ENCODE results near the gene KRTAP10-11. TPM values are rescaled to one million over a fixed set of nuclear protein-coding genes. Genes with fewer than 3 reads are reported as not detected.

Gene KRTAP10-11, protein sequence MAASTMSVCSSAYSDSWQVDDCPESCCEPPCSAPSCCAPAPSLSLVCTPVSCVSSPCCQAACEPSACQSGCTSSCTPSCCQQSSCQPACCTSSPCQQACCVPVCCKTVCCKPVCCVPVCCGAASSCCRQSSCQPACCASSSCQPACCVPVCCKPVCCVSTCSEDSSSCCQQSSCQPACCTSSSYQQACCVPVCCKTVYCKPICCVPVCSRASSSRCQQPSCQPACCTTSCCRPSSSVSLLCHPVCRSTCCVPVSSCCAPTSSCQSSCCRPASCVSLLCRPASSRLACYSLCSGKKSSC
- total RNA-seq (ENCODE audit: low replicate concordance) = not detected in 2 replicates

DNA sequence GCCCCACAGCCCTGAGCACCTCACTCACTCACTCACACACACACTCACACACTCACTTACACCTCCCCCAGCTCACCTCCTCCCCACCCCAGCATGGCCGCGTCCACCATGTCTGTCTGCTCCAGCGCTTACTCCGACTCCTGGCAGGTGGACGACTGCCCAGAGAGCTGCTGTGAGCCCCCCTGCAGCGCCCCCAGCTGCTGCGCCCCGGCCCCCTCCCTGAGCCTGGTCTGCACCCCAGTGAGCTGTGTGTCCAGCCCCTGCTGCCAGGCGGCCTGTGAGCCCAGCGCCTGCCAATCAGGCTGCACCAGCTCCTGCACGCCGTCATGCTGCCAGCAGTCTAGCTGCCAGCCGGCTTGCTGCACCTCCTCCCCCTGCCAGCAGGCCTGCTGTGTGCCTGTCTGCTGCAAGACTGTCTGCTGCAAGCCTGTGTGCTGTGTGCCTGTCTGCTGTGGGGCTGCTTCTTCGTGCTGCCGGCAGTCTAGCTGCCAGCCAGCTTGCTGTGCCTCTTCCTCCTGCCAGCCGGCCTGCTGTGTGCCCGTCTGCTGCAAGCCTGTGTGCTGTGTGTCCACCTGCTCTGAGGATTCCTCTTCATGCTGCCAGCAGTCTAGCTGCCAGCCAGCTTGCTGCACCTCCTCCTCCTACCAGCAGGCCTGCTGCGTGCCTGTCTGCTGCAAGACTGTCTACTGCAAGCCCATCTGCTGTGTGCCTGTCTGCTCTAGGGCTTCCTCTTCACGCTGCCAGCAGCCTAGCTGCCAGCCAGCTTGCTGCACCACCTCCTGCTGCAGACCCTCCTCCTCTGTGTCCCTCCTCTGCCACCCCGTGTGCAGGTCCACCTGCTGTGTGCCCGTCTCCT lies at the start of gene KRTAP10-11:
KRTAP10-11 (plus strand) TSS at position 49 of the 856 bp plus-strand sequence; CDS start at position 94, 45 bp downstream.

GRCh38 chr21:44600118-44600978 lies 45.9 kb upstream of the KRTAP10-11 start, which contains the start of gene KRTAP10-7:
KRTAP10-7 (plus strand) TSS chr21:44600597; CDS start chr21:44600622, 25 bp downstream.

GRCh38 chr21:44612029-44612486 lies 34.2 kb upstream of the KRTAP10-11 start, which contains the start of gene KRTAP10-8:
KRTAP10-8 (plus strand) TSS chr21:44612079; CDS start chr21:44612101, 22 bp downstream.

GRCh38 chr21:44626673-44627143 lies 19.5 kb upstream of the KRTAP10-11 start, which contains the start of gene KRTAP10-9:
KRTAP10-9 (plus strand) TSS chr21:44627093; CDS start chr21:44627172, 79 bp downstream.

DNA sequence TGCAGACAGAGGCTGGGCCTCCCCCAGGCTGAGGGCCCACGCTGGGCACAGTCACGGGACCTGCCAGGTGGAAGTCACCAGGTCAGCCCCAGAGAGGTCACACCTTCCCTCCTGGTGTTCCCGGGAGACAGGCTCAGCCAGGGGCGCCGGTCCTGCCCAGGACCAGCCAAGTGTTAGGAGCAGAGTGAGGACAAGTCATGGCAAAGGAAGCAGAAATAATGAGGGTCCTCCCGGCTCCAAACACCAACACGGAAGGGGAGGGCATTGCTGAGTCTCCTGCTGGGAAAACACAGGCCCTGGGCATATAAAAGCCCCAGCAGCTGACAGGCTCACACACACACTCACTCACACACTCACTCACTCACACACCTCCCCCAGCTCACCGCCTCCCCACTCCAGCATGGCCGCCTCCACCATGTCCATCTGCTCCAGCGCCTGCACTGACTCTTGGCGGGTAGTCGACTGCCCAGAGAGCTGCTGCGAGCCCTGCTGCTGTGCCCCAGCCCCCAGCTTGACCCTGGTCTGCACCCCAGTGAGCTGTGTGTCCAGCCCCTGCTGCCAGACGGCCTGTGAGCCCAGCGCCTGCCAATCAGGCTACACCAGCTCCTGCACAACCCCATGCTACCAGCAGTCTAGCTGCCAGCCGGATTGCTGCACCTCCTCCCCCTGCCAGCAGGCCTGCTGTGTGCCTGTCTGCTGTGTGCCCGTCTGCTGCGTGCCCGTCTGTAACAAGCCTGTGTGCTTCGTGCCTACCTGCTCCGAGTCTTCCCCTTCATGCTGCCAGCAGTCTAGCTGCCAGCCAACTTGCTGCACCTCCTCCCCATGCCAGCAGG lies 9.0 kb upstream of the KRTAP10-11 start, which contains the start of gene KRTAP10-10:
KRTAP10-10 (plus strand) TSS at position 339 of the 833 bp plus-strand sequence; CDS start at position 401, 62 bp downstream.

DNA sequence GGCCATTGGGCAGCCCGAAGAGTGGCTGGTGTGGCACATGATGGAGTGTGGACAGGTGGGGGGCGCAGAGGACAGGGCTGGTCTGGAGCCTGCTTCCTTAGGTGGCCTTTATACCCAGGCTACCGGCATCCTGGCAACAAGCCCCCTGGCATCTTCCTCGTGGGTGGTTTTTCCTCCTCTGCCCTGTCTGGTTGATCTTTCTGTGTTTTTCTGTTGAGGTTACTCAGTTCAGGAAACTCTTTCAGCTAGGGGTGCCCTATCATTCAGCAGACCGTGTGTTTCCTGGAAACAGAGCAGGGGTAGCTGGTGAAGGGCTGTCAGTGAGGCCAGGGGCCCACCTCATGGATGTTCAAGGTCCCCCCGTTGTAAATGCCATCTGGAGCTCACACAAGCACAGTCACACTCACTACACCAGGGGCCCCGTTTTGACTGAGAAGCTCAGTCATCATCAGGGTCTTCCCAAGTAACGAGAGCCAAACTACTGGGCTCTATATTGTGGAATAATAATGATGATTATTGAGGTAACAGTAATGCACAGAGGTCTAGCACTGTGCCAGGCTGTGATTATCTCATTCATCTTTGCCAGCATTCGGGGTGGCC lies 8.5 kb downstream of the KRTAP10-11 start, which contains the start of gene KRTAP12-4:
KRTAP12-4 (minus strand) TSS at position 84 of the 600 bp plus-strand sequence; CDS start at position 39, 45 bp downstream.

DNA sequence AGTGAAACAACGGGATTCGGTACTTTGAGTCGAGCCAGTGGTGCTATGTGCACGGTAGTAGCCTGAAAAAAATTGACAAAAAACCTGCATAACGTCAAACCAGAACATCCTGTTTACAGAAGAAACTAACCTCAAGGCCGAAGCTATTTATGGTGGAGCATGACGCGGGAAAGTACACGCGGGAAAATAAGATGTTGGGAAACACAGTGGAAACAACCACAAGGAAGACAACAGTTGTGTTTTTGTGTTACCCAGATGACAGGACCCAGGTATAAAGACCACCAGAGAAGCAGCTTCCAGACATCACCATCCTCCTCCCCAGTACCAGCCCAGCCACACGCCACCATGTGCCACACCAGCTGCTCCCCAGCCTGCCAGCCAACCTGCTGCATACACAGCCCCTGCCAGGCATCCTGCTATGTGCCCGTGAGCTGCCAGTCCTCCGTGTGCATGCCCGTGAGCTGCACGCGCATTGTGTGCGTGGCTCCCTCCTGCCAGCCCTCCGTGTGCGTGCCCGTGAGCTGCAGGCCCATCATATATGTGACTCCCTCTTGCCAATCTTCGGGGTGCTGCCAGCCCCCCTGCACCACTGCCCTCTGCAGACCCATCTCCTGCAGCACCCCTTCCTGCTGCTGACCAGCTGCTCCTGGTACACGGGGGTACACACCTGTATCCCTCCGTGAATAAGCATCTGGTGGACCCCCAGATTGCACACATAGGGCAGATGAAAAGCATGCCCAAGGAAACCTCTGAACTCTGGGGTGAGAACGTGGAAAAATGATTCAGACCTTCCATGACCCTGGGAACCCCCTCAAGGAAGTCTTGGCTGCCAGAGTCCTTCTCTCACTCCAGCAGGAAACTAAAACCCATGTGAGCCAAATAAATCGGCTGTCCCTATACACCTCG lies 11.7 kb downstream of the KRTAP10-11 start, which contains the start of gene KRTAP12-3:
KRTAP12-3 (plus strand) TSS at position 298 of the 906 bp plus-strand sequence; CDS start at position 346, 48 bp downstream.

DNA sequence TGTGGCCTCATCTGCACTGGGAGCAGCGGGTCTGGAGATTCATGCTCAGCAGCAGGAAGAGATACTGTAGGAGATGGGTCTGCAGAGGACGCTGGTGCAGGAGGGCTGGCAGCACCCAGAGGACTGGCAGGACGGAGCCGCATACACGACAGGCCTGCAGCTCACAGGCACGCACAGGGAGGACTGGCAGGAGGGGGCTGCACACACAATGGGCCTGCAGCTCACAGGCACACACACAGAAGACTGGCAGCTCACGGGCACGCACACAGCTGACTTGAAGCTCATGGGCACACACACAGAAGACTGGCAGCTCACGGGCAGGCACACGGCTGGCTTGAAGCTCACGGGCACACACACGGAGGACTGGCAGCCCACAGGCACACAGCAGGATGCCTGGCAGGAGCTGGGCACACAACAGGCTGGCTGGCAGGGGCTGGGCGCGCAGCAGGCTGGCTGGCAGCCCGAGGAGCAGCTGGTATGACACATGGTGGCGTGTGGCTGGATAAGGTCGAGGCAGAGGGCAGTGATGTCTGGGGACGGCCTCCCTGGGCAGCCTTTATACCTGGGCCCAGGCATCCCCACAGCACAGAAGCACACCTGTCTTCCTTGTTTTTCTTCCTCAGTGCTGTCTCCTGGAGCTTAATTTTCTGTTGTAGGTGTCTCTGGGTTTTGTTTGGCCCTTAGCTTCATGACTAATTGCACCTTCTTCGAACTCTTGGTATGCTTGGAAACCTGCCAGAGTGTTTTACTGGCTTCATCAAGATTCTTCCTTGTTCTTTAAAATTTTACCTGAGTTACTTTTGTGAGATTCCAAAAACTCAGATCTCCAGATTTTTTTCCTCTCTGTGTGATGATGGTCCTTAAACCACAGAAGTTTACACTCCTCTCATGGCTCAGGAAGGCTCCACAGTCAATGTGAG lies 20.4 kb downstream of the KRTAP10-11 start, which contains the start of gene KRTAP12-2:
KRTAP12-2 (minus strand) TSS at position 527 of the 920 bp plus-strand sequence; CDS start at position 486, 41 bp downstream.

GRCh38 chr21:44681861-44682579 lies 35.8 kb downstream of the KRTAP10-11 start, which contains the start of gene KRTAP12-1:
KRTAP12-1 (minus strand) TSS chr21:44682163; CDS start chr21:44682123, 40 bp downstream.

Other genes with a start within 250 kb of the KRTAP10-11 start
- 0.12 and 0.38 TPM in 2 replicates for gene LRRC3, start 190.9 kb upstream of the KRTAP10-11 start, total RNA-seq (ENCODE audit: low replicate concordance)
- gene KRTAP10-1, start 106.2 kb upstream of the KRTAP10-11 start, total RNA-seq (ENCODE audit: low replicate concordance) = not detected in 2 replicates
- not detected in 2 replicates for gene KRTAP10-2, start 94.9 kb upstream of the KRTAP10-11 start, total RNA-seq (ENCODE audit: low replicate concordance)
- not detected in 2 replicates for gene KRTAP10-3, start 87.6 kb upstream of the KRTAP10-11 start, total RNA-seq (ENCODE audit: low replicate concordance)
- not detected in 2 replicates for gene KRTAP10-4, start 72.7 kb upstream of the KRTAP10-11 start, total RNA-seq (ENCODE audit: low replicate concordance)
- not detected in 2 replicates for gene KRTAP10-5, start 65.8 kb upstream of the KRTAP10-11 start, total RNA-seq (ENCODE audit: low replicate concordance)
- not detected in 2 replicates for gene KRTAP10-6, start 53.9 kb upstream of the KRTAP10-11 start, total RNA-seq (ENCODE audit: low replicate concordance)
- not detected in 2 replicates for gene KRTAP10-7, start 45.8 kb upstream of the KRTAP10-11 start, total RNA-seq (ENCODE audit: low replicate concordance)
- not detected in 2 replicates for gene KRTAP10-8, start 34.3 kb upstream of the KRTAP10-11 start, total RNA-seq (ENCODE audit: low replicate concordance)
- not detected in 2 replicates for gene KRTAP10-9, start 19.3 kb upstream of the KRTAP10-11 start, total RNA-seq (ENCODE audit: low replicate concordance)
- not detected in 2 replicates for gene KRTAP10-10, start 9.1 kb upstream of the KRTAP10-11 start, total RNA-seq (ENCODE audit: low replicate concordance)
- not detected in 2 replicates for gene KRTAP12-4, start 8.2 kb downstream of the KRTAP10-11 start, total RNA-seq (ENCODE audit: low replicate concordance)
- gene KRTAP12-3, start 11.5 kb downstream of the KRTAP10-11 start, total RNA-seq (ENCODE audit: low replicate concordance) = not detected in 2 replicates
- gene KRTAP12-2, start 20.5 kb downstream of the KRTAP10-11 start, total RNA-seq (ENCODE audit: low replicate concordance) = not detected in 2 replicates
- not detected in 2 replicates for gene KRTAP12-1, start 35.7 kb downstream of the KRTAP10-11 start, total RNA-seq (ENCODE audit: low replicate concordance)
- not detected in 2 replicates for gene KRTAP10-12, start 50.8 kb downstream of the KRTAP10-11 start, total RNA-seq (ENCODE audit: low replicate concordance)
- not detected in 2 replicates for gene TSPEAR, start 65.2 kb downstream of the KRTAP10-11 start, total RNA-seq (ENCODE audit: low replicate concordance)
- gene UBE2G2, start 155.4 kb downstream of the KRTAP10-11 start, total RNA-seq (ENCODE audit: low replicate concordance) = 61.3 and 64.7 TPM in 2 replicates
- 78.1 and 123 TPM in 2 replicates for gene SUMO3, start 171.6 kb downstream of the KRTAP10-11 start, total RNA-seq (ENCODE audit: low replicate concordance)
- 231 and 244 TPM in 2 replicates for gene PTTG1IP, start 227.3 kb downstream of the KRTAP10-11 start, total RNA-seq (ENCODE audit: low replicate concordance)